UCSD-AML1 (cell line): Measurements from ENCODE around the gene ARHGAP15.

ENCODE experiments used
- DNase-seq: peaks from one replicate; lab custom pipeline; 2025; ENCODE audit not compliant: unreplicated experiment; lab: John Stamatoyannopoulos, UW

ARHGAP15 gene

DNA sequence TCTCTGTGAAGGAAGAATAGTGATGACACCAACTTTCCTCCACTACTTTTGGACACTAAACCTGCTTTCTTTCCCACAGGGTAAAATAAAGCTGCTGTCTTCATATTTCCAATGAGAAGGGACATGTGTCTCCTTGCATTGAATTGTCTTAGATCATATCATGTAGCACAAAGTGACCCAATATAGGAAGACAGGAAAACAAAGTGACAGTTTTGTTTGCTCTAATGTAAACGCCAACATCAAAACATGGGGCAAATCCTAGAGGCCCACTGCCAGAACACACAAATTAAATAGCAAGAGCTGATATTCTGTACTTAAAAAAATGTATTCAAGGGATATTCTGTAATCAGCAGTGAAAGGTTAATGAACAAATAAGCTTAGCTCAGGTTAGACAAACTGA is 36.1 kb downstream of the ARHGAP15 start:
- no peak for DNase-seq

DNA sequence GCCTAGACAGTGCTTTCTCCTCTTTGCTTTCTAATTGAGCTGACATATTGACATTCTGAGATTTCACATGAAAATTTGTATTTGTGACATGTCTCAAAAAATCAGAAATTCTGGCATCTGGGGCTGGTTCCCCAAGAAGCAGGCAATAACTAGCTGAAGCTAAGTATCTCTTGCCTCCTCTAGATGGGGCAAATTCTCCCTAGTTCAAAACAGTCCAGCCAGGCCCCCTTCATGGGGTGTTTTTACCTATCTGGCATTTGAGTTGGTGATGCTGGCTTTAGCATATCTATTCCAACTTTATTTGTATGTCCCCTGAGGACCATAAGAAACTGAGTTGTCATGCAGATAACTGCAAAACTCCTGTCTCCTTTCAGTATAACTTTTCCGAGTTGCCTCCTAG is 39.9 kb downstream of the ARHGAP15 start:
- no peak for DNase-seq

DNA sequence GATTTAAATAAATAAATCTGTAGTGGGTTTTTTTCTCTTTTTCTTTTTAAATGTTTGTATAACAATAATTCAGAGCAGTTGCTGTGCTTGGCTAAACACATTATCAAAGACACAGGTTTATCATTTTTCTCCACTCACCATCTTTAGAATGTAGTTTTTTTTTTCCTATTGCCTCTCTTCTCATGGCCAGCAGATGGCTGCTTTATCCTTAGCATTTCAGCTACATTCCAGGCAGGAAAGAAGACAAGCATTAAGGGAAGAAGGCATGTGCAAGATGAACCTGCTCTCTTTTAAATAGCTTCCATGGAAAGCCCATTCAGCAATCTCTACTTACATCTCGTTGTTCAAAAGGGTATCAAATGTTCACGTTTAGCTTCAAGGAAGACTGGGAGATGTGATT is 42.6 kb downstream of the ARHGAP15 start:
- DNase-seq, result no peak

DNA sequence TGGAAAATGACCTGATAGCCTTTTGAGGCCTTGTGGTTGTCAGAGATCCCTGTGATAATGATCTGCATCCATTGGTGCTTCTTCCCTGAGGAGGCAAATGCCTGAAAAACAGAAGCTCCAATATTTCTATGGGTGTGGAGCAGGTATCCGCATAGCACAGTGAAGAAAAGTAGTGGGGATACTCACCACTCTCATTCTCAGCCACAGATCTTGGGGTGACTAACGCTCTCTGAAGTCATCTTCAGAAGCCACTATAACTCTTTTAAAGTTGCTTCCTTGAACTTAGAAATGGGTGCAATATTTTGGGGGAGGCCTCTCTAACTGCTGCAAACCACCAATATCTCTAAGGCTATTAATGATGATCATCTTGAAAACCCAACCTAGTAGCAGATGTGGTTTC is 46.2 kb downstream of the ARHGAP15 start:
- no peak for DNase-seq

DNA sequence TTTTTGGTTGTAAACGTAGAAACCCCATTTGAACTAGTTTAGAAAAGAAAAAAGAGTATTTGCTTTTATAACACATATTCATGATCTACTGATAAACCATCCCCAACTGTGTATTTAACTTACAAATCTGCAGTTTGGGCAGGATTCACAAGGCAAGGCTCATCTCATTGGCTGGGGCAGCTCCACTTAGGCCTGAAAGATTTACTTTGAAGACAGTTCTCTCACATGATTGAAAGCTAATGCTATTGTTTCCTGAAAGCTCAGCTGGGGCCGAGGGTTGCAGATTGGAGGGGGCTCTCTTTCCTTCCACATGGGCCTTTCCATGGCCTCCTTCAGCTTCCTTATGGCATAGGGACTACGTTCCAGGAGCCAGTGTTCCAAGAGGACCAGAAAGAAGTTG is 47.4 kb downstream of the ARHGAP15 start:
- DNase-seq, result no peak

DNA sequence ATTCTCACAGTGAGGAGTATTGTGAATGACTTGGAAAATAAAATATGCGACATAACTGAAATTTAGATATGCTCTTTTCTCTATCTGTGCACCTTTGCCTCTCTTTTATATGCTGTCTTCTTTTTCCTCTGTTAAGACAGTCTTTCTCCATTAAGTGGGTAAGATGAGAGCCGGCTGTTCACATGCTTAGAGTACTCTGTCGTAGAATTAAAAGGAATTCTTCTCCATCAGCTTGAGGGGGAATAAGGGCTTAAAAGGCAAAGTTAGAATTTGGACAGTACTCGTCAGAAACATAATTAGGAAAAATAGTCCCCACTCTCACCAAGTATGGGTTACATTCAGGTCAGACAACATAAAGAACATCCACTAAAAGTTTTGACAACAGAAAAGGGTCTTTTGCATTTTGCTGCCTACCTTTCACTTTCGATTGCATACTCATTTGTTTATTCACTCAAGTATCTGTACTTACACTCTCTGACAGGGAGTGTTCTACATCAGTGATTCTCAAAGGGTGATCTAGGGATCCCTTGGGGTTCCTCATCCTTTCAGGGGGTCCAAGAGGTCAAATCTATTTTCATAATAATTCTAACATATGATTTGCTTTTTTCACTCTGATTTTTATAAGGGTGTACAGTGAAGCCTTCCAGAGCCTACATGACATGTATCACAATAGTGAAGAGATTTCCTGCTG is 48.0 kb downstream of the ARHGAP15 start:
- no peak for DNase-seq

DNA sequence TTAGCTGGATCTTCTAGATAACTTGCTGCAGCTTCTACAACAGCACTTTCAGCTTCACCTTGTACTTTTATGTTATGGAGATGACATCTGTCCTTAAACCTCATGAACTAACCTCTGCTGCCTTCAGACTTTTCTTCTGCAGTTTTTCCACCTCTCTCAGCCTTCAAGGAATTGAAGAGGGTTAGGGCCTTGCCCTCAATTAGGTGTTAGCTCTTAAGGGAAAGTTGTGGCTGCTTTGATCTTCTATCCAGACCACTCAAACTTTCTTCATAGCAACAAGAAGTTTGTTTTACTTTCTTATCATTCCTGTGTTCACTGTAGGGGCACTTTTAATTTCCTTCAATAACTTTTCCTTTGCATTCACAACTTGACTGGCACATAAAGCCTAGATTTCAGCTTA is 52.3 kb downstream of the ARHGAP15 start:
- DNase-seq, result no peak

DNA sequence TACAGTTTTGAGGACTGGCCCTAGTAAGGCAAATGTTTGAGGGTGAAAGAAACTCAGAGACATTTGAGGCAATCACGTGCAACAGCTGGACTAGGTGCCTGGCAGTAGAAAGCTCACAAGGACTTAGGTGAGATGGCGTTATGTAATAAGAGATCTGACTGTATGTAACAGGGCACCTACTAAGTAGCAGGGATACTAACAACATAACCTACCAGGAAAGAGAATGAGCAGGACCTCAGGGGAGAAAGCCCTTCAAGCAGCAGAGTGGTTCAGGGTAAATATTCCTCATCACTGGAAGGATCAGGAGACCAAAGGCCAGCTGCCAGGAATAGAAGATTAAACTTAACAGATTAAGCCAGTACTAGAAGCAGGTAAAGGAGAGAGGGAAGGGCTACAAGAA is 53.4 kb downstream of the ARHGAP15 start:
- no peak for DNase-seq

DNA sequence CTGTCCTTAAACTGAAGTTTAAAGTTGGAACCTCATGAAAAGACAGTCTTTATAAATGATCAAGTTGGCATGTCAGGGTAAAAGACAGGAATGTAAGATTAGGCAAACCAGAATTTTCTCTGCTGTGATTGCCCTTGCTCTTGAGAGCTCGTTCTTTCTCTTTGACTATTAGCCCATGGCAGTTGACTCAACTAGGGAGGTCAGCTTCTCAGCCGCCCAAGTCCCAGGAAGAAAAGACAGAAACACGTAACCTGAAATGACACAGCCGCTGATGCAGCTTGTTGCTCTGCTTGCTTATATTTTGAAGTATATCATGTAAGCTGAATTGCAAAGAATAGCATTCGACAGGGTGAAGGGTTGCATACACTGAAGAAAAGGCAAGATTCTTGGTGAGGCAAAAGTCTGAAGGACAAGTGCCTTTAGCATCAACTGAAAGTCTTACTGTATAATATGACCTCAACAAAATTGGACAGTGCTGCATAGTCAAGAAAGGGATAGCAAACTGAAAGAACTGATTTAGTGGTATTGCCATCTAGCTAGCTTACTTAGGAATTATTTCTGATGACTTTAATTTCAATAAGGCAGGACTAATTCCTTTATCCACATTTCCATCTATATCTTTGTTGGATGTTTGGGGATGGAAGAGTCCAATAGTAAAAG is 54.7 kb downstream of the ARHGAP15 start:
- no peak for DNase-seq

DNA sequence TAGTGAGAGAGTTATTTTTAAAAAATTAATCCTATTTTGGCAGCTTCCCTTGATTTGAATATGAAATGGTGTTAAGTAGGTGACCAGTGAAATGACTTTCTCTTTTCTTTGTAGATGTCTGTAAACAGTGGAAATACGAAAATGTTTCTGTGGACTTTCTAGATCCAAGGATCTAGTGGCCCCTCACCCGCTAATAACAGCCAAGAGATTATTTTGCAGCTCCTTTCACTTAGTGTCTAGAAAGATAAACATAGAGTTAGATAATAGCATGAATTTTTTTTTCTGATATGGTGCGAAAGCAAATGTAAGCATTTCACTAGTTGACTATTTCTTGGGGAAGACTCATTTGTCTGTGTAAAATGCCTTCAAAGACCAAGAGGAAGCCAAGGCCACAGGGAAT is 57.7 kb downstream of the ARHGAP15 start:
- DNase-seq, result no peak

DNA sequence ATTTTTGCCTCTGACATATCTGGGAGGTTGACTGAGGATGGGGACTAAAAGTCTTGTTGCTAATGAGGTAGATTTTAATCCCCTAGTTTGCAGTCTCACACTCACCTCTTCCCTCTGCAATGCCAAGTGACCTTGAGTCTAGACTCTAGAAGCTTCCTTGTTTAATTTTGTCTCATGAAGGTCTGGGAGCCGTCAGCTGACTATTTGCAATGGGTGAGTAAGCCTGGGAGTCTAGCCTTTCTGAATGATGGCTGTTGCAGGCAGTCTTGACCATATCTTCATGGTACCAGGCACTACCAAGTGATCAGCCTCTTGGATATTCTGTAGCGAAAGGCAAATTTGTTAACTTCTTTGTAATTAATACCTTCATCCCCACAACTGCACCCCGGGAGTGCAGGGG is 61.2 kb downstream of the ARHGAP15 start:
- no peak for DNase-seq

DNA sequence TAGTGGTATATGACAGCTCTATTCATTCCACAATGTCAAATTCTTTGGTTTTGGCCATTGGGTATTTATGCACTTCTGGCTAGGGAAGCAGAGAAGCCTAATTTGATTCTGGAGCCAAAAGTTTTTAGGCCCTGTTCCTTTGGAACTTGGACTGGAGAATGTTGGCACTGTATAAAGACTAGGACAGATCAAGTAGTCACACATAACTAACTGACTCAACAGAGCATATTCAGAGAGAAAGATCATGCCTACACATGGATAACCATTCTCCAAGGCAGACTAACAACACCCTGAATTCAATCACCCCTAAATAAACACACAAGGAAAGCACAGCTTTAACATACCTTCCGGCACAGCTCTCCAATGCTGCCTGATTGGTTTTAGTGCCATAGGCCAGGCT is 62.9 kb downstream of the ARHGAP15 start:
- no peak for DNase-seq

DNA sequence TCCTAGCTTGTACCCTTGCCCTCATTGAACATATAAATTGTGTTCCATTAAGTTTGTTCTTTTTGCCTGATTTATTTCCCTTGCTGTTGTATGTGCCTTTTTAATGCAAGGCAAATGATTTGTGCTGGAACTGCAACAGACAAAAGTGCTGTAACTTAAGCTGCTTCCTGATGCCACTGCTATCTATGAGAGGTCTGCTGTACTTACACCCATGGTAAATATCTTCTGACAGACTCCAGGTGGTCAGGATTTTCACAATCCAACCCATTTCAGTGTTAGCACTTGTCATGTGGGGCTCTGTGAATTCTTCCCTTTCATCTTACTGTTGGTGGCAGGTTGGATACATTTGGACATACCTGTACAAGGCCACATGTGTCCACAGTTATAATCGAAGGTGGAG is 63.5 kb downstream of the ARHGAP15 start:
- DNase-seq, result no peak

DNA sequence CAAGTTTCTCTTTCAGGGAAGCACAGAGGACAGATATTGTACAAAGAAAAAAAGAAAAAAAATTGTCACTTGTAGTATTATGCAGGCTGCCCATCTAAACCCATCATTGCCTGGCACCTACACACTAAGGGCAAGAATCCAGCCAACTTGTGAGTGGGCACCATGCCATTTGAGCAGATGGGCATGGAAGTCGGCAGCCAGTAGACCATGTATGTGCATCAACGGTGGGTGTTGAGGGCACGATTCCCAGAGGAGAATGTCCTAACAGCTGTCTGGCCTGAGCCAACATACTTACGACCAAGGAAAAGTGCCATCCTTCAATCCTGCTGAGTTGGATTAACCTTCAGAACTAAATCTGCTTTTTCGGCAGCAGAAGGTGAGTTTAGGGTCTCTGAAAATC is 63.9 kb downstream of the ARHGAP15 start:
- no peak for DNase-seq

DNA sequence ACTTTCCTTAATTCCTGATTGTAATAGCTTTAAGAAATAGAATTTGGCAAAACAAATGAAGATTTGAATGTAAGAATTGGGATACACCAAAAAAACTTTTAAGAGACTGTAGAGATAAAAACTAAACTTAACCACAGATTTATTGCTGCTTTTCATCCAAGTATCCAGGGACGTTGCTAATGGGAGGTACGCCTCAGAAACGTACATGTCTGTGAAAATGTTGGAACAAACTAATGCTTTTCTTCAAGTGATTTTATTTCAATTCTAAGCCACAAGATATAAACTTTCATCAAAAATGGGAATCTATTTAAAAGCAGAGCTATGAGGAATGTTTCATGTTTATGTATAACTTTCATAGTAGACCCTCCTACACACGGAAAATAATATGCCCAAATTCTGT is 66.3 kb downstream of the ARHGAP15 start:
- DNase-seq, result no peak

DNA sequence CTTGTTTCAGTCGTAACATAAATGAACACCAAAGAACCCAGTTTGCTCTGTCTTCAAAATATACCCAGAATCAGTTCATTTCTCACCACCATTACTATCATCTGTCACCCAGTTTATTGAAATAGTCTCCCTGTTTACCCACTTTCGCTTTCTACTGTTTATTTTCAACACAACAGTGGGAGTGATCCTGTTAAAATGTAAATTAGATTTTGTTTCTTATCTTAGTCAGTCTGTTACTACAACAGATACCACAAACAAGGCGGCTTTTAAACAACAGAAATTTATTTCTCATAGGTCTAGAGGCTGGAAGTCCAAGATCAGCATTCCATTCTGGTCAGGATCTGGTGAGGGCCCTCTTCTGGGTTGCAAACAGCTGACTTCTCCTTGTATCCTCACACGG is 74.8 kb downstream of the ARHGAP15 start:
- DNase-seq, result no peak

DNA sequence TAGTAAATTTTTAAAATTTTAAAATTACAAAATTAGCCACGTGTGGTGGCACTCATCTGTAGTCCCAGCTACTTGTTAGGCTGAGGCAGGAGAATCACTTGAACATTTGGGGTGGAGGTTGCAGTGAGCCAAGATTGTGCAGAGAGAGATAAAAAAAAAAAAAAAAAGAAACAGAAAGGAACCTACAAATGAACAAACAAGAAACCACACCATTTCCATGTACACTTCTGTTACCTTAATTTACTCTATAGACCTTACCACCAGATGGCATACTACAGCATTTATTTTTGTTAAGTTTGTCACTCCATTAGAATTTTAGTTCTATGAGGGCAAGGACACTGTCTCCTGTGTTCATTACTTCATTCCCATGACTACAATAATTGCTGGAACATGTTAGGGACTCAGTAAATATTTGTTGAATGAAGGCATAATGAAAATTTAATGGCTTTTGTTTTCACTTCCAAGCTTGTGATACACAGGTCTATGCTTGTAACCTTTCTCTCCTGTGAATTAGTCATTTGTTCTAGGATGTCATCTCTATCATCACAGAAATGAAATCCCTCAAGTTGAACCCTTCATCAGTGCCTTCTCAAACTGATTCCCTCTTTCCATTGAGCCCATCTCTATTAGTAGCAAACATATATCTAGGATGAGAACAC is 76.0 kb downstream of the ARHGAP15 start:
- no peak for DNase-seq

DNA sequence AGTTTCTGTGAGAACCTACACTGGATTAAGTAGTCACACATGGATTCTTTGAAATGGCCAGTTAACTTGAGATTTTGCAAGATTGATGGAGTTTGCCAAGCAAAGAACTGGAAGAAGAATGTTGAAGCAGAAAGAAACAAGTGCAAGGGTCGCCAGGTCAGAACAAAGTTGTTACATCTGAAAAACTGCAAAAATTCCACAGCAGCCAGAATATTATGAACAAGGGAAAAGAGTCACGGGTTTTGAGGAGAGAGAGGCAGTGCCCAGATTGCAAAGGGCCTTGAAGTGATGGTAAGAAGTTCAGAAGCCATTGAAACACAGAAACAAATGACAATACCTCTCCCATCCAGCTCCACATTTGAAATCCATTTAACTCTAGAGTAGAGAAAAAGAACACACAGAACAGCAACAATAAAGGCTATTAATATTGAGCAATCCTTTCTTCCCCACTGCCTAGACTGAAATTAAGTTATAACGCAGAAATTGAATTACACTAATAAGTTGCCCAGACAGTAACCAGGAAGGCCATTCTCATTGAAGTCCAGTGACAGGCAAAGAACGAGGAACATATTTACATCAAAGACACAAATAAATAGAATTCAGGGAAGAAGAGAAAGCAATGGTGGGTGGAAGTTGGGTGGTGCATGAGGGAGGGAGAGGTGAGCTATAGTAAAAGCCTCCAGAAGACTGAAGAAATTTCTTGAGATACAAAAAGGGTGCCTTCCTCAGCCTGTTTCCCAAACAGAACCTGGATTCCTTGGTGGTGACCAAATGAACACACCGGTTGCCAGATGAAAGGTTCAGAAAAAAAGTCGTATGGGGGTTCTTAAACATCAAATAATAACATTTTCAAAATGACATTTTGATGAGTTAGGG is 80.6 kb downstream of the ARHGAP15 start:
- DNase-seq, result no peak

DNA sequence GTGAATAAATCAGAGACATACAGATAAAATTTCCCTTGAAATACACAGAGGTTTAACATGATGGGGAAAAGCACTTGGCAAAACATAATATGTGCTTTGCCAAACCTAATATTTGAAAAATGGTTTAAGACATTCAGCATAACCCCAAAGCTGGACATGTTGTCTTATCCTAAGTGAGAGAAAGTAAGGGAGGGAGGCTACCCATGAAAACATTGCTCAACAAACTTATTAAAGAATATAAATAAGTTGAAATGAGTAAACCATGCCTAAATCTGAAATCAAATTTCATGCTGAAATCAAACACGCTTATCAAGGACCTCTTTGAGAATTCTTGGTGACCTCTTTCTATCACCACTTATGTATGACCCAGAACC is 81.2 kb downstream of the ARHGAP15 start:
- DNase-seq, result no peak

DNA sequence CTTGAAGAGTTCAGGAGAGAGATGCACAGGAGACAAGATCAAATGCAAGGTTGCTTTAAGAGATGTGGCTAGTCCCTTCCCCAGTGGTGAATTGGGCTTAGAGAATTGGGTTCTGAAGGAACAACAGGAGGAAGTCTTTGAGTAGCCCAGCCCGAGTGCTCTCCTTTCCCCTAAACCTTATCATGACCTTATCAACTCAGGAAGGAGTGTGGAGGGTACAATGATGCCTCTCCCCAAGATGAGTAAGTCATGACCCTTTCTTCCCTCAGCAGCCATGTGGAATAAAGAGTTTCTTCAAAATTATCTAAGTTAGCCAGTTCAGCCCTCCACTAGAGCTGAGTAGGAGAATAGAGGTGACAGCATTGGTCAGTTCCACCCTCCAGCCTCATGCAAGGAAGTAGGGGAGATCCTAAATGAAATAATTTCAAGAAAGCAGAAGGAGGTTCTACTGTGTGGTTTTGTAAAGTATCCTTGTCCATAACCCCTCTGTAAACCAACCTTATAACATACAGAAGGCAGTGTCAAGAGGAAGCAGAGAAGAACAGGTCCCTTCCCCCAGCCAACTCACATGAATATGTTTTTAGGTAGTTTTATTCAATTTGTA is 88.4 kb downstream of the ARHGAP15 start:
- DNase-seq, result peak; percentile 8

DNA sequence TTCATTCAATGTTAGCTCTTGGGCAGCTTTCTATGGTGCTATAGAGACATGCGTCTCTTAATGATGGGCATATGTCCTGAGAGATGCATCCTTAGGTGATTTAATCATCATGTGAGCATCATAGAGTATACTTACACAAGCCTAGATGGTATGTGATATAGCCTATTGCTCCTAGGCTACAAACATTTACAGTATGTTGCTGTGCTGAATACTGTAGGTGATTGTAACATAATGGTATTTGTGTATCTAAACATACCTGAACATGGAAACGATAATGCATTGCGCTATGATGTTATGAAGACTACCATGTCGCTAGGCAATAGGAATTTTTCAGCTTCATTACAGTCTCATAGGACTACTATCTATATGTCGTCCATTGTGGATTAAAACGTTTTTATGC is 89.4 kb downstream of the ARHGAP15 start:
- no peak for DNase-seq
